Measurements from ENCODE around the gene SPACA7.

SPACA7 gene

GRCh38 chr13:112443995-112444311, 67.8 kb downstream of the SPACA7 start:
- TF ChIP-seq CTCF (IDR thresholded peaks at IDR 0.05; ENCODE audit: unreplicated experiment in 3 of 3) = peak; percentile 83 to 93 (median 87)
- no peak overlapping the region for H3K4me3 Mint-ChIP-seq
- H3K9me3 Mint-ChIP-seq = peaks cover 4% of the 10 kb centered on the region
- H3K27ac Mint-ChIP-seq = no peak overlapping the region
- H3K27me3 Mint-ChIP-seq (ENCODE audit: low read depth) = peaks cover 67% of the 10 kb centered on the region
- H3K4me1 Mint-ChIP-seq = no peaks in the 10 kb centered on the region
- H3K36me3 Mint-ChIP-seq (ENCODE audit: low read depth) = no peaks in the 10 kb centered on the region

- Mint-ChIP-seq H3K4me3 (no peak overlapping the region), H3K4me1 (no peaks in the 10 kb centered on the region), H3K36me3 (ENCODE audit: low read depth) (no peaks in the 10 kb centered on the region), H3K27ac (no peak overlapping the region), H3K27me3 (ENCODE audit: low read depth) (peaks cover 68% of the 10 kb centered on the region), H3K9me3 (no peaks in the 10 kb centered on the region)
- no peak for TF ChIP-seq CTCF (IDR thresholded peaks at IDR 0.05; ENCODE audit: unreplicated experiment in 3 of 3)
Measured at GRCh38 chr13:112444416-112445399, 68.6 kb downstream of the SPACA7 start.

- H3K27me3 Mint-ChIP-seq (ENCODE audit: low read depth) = peaks cover 65% of the 10 kb centered on the region
Measured at GRCh38 chr13:112445411-112446271, 69.5 kb downstream of the SPACA7 start.

GRCh38 chr13:112446347-112446861, 70.2 kb downstream of the SPACA7 start:
- Mint-ChIP-seq H3K27ac (no peak overlapping the region), H3K27me3 (ENCODE audit: low read depth) (peaks cover 59% of the 10 kb centered on the region), H3K4me1 (peaks cover 9% of the 10 kb centered on the region), H3K9me3 (no peaks in the 10 kb centered on the region), H3K36me3 (ENCODE audit: low read depth) (no peaks in the 10 kb centered on the region), H3K4me3 (no peak overlapping the region)
- TF ChIP-seq CTCF (IDR thresholded peaks at IDR 0.05; ENCODE audit: unreplicated experiment in 3 of 3) = no peak

More at GRCh38 chr13:112445411-112446271, 69.5 kb downstream of the SPACA7 start:
- peaks cover 3% of the 10 kb centered on the region for H3K4me1 Mint-ChIP-seq
- H3K9me3 Mint-ChIP-seq = no peaks in the 10 kb centered on the region
- H3K4me3 Mint-ChIP-seq = no peak overlapping the region
- no peak for TF ChIP-seq CTCF (IDR thresholded peaks at IDR 0.05; ENCODE audit: unreplicated experiment in 3 of 3)
- H3K36me3 Mint-ChIP-seq (ENCODE audit: low read depth) = no peaks in the 10 kb centered on the region
- H3K27ac Mint-ChIP-seq = no peak overlapping the region

- no peaks in the 10 kb centered on the region for H3K9me3 Mint-ChIP-seq
- no peaks in the 10 kb centered on the region for H3K36me3 Mint-ChIP-seq (ENCODE audit: low read depth)
- no peak overlapping the region for H3K27ac Mint-ChIP-seq
- peaks cover 57% of the 10 kb centered on the region for H3K27me3 Mint-ChIP-seq (ENCODE audit: low read depth)
- no peak overlapping the region for H3K4me3 Mint-ChIP-seq
- no peak for TF ChIP-seq CTCF (IDR thresholded peaks at IDR 0.05; ENCODE audit: unreplicated experiment in 3 of 3)
- H3K4me1 Mint-ChIP-seq = peaks cover 9% of the 10 kb centered on the region
Measured at GRCh38 chr13:112446867-112447266, 70.7 kb downstream of the SPACA7 start.

Measured in nephron (organoid).